Tibial artery (tissue), 4 donors: ENCODE measurements around the gene SLC37A1.
"Not testable (repeated sequence)": the region's sequence is repeated elsewhere in the genome, so short reads cannot be mapped to it uniquely, and the experiment has no call there.

ENCODE experiments used
- DNase-seq, 2 donors: peaks; one replicate each; pipeline ENCODE4 v3.0.0-alpha.2; 2019
- H3K27ac ChIP-seq, 2 donors: fragments of 200-600 bp; sonication (generic) in 1 of 2; 1 replicate in 1 of 2; 2 replicates in 1 of 2; pipeline ENCODE4 v1.5.1; 2018 to 2019; ENCODE audit warnings: mild to moderate bottlenecking in 1 of 2
- H3K27me3 ChIP-seq, 2 donors: fragments of 200-600 bp; sonication (generic) in 1 of 2; one replicate each; pipeline versions ENCODE4 v1.5.1 to v1.6.0; 2016 to 2019
- H3K36me3 ChIP-seq, 3 donors: fragments of 200-600 bp; sonication (generic) in 2 of 3; one replicate each; pipeline ENCODE4 v1.5.1; 2016 to 2019; ENCODE audit warnings: mild to moderate bottlenecking in 2 of 3
- H3K4me1 ChIP-seq, 4 donors: fragments of 200-600 bp; sonication (generic) in 2 of 4; 1 replicate in 3 of 4; 2 replicates in 1 of 4; pipeline ENCODE4 v1.5.1; 2016 to 2019
- H3K4me3 ChIP-seq, 2 donors: fragments of 200-600 bp; sonication (generic) in 1 of 2; 1 replicate in 1 of 2; 2 replicates in 1 of 2; pipeline ENCODE4 v1.5.1; 2018 to 2019; ENCODE audit warnings: mild to moderate bottlenecking in 2 of 2
- H3K9me3 ChIP-seq, 3 donors: fragments of 200-600 bp; sonication (generic) in 1 of 3; one replicate each; pipeline ENCODE4 v1.5.1; 2016 to 2019
- CTCF ChIP-seq, 2 experiments: fragments of 200-600 bp in 1 of 2; fragments of 450-650 bp in 1 of 2; IDR thresholded peaks; one replicate each; pipeline ENCODE4 v1.5.1; 2017 to 2019; ENCODE audit warnings: antibody characterized with exemption in 2 of 2, mild to moderate bottlenecking in 1 of 2, moderate library complexity in 1 of 2
- intact Hi-C: fragments of 100-400 bp; cut with DNase I; formaldehyde crosslinking; loops from one replicate; pipeline ENCODE4 v1.15.0; 2023; ENCODE audit warnings: low total_unique reads

Gene SLC37A1

GRCh38 chr21:42624095-42624790 lies 110.6 kb downstream of the SLC37A1 start:
- intact Hi-C loops: no loop called here

GRCh38 chr21:42624936-42625335 lies 111.3 kb downstream of the SLC37A1 start:
- H3K9me3 ChIP-seq: no peaks in the 10 kb centered on the region
- DNase-seq: no peak
- H3K4me1 ChIP-seq: no peaks in the 10 kb centered on the region
- TF ChIP-seq CTCF (IDR thresholded peaks at IDR 0.05): no peak
- intact Hi-C loops: no loop called here
- H3K27me3 ChIP-seq: peaks cover 0 to 42% of the 10 kb centered on the region in 2 donors
- no peak overlapping the region for H3K27ac ChIP-seq
- no peak overlapping the region for H3K4me3 ChIP-seq
- H3K36me3 ChIP-seq: no peaks in the 10 kb centered on the region

More at GRCh38 chr21:42624095-42624790, 110.6 kb downstream of the SLC37A1 start:
- Histone ChIP-seq H3K27ac (no peak overlapping the region), H3K9me3 (no peaks in the 10 kb centered on the region), H3K4me3 (no peak overlapping the region), H3K27me3 (peaks cover 0 to 48% of the 10 kb centered on the region in 2 donors), H3K4me1 (no peaks in the 10 kb centered on the region), H3K36me3 (no peaks in the 10 kb centered on the region)
- TF ChIP-seq CTCF (IDR thresholded peaks at IDR 0.05): no peak
- no peak for DNase-seq

DNA sequence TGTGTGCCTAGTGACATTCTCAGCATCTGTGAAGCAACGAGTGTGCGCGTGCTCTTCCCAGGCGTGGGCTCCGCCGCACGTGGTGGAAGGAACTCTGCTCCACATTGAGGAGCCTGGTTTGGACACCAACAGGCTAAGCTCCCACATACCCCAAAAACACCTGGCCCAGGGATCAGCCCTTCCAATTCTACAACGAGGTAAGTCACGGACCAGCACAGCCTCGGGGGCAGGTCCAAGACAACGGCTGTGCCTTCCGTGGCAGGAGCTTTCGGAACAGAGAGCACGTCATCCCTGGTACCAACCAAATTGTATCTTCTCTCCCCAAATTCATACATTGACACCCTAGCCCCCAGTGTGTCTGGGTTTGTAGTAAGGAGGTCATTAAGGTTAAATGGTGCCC lies 112.5 kb downstream of the SLC37A1 start:
- DNase-seq: no peak
- H3K27ac ChIP-seq: no peak overlapping the region
- H3K9me3 ChIP-seq: no peaks in the 10 kb centered on the region
- no peaks in the 10 kb centered on the region for H3K36me3 ChIP-seq
- H3K4me3 ChIP-seq: no peak overlapping the region
- no peak for TF ChIP-seq CTCF (IDR thresholded peaks at IDR 0.05)
- peaks cover 0 to 38% of the 10 kb centered on the region in 2 donors for H3K27me3 ChIP-seq
- intact Hi-C loops: no loop called here
- no peaks in the 10 kb centered on the region for H3K4me1 ChIP-seq

DNA sequence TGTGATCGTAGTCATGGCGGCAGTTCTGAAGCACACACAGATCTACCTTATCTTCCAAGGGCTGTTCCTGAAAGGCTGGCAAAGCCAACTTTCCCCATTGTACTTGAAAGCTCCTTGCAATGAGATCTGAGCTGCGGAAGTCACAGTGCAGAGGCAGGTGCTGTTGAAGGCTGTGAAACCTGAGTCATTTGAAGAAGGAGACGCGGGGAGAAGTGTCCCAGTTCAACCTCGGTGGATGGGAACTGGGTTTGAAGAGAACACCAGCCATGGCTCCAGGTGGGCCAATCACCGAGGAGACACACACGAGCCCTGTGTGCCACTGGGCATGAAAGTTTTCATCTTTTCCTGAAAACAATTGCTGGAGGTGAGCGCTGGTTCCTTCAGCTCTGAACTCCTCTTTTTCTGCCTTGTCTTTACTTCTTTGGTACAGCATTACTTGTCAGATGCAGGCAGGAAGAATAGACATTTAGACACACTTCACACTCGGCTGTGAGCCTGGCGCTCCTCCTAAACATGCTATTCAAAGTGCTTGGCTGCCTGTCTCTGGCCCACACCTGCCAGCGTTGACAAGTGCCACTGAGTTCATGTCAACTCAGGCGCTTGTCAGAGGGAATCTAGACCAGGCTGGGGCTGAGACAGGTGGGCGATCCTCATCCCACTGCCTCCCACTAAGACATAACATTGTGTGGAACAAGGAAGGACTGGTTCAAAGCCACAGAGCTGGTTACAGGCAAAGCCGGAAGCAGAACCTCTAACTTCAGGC lies 114.1 kb downstream of the SLC37A1 start:
- Histone ChIP-seq H3K4me3 (no peak overlapping the region), H3K4me1 (no peaks in the 10 kb centered on the region), H3K27me3 (peaks cover 0 to 42% of the 10 kb centered on the region in 2 donors), H3K27ac (no peak overlapping the region), H3K9me3 (no peaks in the 10 kb centered on the region), H3K36me3 (no peaks in the 10 kb centered on the region)
- DNase-seq: no peak
- no peak for TF ChIP-seq CTCF (IDR thresholded peaks at IDR 0.05)
- intact Hi-C loops: no loop called here

GRCh38 chr21:42628466-42629061 lies 114.9 kb downstream of the SLC37A1 start:
- not testable (repeated sequence) for H3K9me3 ChIP-seq

More at GRCh38 chr21:42628466-42629061, 114.9 kb downstream of the SLC37A1 start:
- H3K36me3 ChIP-seq, intact Hi-C loops, H3K4me1 ChIP-seq, H3K4me3 ChIP-seq, DNase-seq, H3K27ac ChIP-seq: not testable (repeated sequence)
- H3K27me3 ChIP-seq: peaks cover 0 to 45% of the 10 kb centered on the region in 2 donors
